Measurements from ENCODE around the gene SMYD3. TPM values are rescaled to one million over a fixed set of nuclear protein-coding genes. Genes with fewer than 3 reads are reported as not detected.
A peak's percentile ranks its signal among the peaks of the same experiment; 100 is the strongest.

The SMYD3 gene
- total and polyA plus RNA-seq, 2 of the 13 experiments (the other 11 are each of a cell fraction or from before 2014, with no cell fraction given) = 27.7 to 35.8 TPM

DNA sequence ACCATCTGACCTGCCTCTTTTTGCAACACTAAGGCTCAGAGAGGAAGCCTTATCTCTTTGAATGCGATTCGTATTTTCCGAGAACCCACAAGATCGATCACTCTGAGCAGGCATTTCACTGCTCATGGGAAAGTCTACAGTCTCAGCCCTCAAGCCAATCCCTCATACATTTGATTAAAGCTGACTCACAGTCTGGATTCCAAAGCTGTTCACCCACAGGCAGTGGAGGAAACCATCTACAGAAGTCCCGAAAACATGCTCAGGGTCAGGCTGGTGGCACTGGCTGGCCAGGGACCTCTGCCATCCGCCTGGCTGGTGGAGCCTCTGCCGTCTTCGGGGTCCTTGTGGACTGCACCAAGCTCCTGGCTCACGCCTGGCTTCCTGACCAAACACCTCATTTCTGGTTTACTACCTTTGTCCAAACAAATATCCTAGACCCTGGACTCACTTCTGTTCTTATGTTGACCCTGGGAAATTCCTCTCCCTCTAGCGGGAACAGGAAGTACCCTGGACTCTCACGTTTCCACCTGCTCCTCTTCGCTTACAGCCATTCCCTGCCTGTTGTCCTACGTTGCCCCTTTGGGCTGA, 650.0 kb downstream of the SMYD3 start (continued):
- TF ChIP-seq, protein P1, sequence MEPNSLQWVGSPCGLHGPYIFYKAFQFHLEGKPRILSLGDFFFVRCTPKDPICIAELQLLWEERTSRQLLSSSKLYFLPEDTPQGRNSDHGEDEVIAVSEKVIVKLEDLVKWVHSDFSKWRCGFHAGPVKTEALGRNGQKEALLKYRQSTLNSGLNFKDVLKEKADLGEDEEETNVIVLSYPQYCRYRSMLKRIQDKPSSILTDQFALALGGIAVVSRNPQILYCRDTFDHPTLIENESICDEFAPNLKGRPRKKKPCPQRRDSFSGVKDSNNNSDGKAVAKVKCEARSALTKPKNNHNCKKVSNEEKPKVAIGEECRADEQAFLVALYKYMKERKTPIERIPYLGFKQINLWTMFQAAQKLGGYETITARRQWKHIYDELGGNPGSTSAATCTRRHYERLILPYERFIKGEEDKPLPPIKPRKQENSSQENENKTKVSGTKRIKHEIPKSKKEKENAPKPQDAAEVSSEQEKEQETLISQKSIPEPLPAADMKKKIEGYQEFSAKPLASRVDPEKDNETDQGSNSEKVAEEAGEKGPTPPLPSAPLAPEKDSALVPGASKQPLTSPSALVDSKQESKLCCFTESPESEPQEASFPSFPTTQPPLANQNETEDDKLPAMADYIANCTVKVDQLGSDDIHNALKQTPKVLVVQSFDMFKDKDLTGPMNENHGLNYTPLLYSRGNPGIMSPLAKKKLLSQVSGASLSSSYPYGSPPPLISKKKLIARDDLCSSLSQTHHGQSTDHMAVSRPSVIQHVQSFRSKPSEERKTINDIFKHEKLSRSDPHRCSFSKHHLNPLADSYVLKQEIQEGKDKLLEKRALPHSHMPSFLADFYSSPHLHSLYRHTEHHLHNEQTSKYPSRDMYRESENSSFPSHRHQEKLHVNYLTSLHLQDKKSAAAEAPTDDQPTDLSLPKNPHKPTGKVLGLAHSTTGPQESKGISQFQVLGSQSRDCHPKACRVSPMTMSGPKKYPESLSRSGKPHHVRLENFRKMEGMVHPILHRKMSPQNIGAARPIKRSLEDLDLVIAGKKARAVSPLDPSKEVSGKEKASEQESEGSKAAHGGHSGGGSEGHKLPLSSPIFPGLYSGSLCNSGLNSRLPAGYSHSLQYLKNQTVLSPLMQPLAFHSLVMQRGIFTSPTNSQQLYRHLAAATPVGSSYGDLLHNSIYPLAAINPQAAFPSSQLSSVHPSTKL (CRISPR knock-in tag; IDR thresholded peaks at IDR 0.05) = peak; percentile 68
- TF ChIP-seq SMAD1 (CRISPR knock-in tag; IDR thresholded peaks at IDR 0.05; ENCODE audit: borderline replicate concordance, low read depth) (no peak), KDM5B (CRISPR knock-in tag; IDR thresholded peaks at IDR 0.05; ENCODE audit: borderline replicate concordance) (no peak), GMEB2 (CRISPR knock-in tag; IDR thresholded peaks at IDR 0.05; ENCODE audit: low read depth) (no peak), NAIF1 (CRISPR knock-in tag; IDR thresholded peaks at IDR 0.05; ENCODE audit: borderline replicate concordance) (no peak), PHF8 (CRISPR knock-in tag; IDR thresholded peaks at IDR 0.05) (no peak), ZNF567 (CRISPR knock-in tag; IDR thresholded peaks at IDR 0.05; ENCODE audit: borderline replicate concordance) (no peak), NFIB (CRISPR knock-in tag; IDR thresholded peaks at IDR 0.05; ENCODE audit: borderline replicate concordance) (no peak), POLR2A (IDR thresholded peaks at IDR 0.05; ENCODE audit: insufficient read depth in 1 of 2, low read depth in 2 of 2, low read length in 2 of 2) (peak; percentile 56 to 65; a peak in 2 of 4 replicates), ZFP36L1 (CRISPR knock-in tag; IDR thresholded peaks at IDR 0.05) (no peak), ZNF317 (CRISPR knock-in tag; IDR thresholded peaks at IDR 0.05) (no peak), ZNF235 (CRISPR knock-in tag; IDR thresholded peaks at IDR 0.05; ENCODE audit: borderline replicate concordance) (no peak), ZNF382 (CRISPR knock-in tag; IDR thresholded peaks at IDR 0.05; ENCODE audit: borderline replicate concordance) (no peak), KDM5A (IDR thresholded peaks at IDR 0.05; ENCODE audit: borderline replicate concordance, low read length) (no peak), NFE2L1 (CRISPR knock-in tag; IDR thresholded peaks at IDR 0.05; ENCODE audit: borderline replicate concordance) (no peak), ZNF484 (CRISPR knock-in tag; IDR thresholded peaks at IDR 0.05; ENCODE audit: borderline replicate concordance, low read depth) (no peak)
- TF ChIP-seq, protein P2, sequence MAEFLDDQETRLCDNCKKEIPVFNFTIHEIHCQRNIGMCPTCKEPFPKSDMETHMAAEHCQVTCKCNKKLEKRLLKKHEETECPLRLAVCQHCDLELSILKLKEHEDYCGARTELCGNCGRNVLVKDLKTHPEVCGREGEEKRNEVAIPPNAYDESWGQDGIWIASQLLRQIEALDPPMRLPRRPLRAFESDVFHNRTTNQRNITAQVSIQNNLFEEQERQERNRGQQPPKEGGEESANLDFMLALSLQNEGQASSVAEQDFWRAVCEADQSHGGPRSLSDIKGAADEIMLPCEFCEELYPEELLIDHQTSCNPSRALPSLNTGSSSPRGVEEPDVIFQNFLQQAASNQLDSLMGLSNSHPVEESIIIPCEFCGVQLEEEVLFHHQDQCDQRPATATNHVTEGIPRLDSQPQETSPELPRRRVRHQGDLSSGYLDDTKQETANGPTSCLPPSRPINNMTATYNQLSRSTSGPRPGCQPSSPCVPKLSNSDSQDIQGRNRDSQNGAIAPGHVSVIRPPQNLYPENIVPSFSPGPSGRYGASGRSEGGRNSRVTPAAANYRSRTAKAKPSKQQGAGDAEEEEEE (CRISPR knock-in tag; IDR thresholded peaks at IDR 0.05; ENCODE audit: borderline replicate concordance) = no peak
- TF ChIP-seq, protein P3, sequence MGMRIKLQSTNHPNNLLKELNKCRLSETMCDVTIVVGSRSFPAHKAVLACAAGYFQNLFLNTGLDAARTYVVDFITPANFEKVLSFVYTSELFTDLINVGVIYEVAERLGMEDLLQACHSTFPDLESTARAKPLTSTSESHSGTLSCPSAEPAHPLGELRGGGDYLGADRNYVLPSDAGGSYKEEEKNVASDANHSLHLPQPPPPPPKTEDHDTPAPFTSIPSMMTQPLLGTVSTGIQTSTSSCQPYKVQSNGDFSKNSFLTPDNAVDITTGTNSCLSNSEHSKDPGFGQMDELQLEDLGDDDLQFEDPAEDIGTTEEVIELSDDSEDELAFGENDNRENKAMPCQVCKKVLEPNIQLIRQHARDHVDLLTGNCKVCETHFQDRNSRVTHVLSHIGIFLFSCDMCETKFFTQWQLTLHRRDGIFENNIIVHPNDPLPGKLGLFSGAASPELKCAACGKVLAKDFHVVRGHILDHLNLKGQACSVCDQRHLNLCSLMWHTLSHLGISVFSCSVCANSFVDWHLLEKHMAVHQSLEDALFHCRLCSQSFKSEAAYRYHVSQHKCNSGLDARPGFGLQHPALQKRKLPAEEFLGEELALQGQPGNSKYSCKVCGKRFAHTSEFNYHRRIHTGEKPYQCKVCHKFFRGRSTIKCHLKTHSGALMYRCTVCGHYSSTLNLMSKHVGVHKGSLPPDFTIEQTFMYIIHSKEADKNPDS (CRISPR knock-in tag; IDR thresholded peaks at IDR 0.05) = no peak
- TF ChIP-seq, protein P4, sequence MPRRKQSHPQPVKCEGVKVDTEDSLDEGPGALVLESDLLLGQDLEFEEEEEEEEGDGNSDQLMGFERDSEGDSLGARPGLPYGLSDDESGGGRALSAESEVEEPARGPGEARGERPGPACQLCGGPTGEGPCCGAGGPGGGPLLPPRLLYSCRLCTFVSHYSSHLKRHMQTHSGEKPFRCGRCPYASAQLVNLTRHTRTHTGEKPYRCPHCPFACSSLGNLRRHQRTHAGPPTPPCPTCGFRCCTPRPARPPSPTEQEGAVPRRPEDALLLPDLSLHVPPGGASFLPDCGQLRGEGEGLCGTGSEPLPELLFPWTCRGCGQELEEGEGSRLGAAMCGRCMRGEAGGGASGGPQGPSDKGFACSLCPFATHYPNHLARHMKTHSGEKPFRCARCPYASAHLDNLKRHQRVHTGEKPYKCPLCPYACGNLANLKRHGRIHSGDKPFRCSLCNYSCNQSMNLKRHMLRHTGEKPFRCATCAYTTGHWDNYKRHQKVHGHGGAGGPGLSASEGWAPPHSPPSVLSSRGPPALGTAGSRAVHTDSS (CRISPR knock-in tag; conservative IDR thresholded peaks at IDR 0.05) = no peak
